HG03159 (cell line): ENCODE results near the gene SLC35F3.

Source experiments
- ATAC-seq: cut with Tn5 transposase; IDR thresholded peaks from one replicate; pipeline ENCODE4 v1.9.1; 2021; ENCODE audit warnings: mild to moderate bottlenecking, moderate library complexity; ENCODE audit not compliant: unreplicated experiment

Gene SLC35F3

GRCh38 chr1:234022302-234022701, 117.8 kb downstream of the SLC35F3 start:
- no peak for ATAC-seq

GRCh38 chr1:234039603-234040002, 135.1 kb downstream of the SLC35F3 start:
- ATAC-seq: no peak

DNA sequence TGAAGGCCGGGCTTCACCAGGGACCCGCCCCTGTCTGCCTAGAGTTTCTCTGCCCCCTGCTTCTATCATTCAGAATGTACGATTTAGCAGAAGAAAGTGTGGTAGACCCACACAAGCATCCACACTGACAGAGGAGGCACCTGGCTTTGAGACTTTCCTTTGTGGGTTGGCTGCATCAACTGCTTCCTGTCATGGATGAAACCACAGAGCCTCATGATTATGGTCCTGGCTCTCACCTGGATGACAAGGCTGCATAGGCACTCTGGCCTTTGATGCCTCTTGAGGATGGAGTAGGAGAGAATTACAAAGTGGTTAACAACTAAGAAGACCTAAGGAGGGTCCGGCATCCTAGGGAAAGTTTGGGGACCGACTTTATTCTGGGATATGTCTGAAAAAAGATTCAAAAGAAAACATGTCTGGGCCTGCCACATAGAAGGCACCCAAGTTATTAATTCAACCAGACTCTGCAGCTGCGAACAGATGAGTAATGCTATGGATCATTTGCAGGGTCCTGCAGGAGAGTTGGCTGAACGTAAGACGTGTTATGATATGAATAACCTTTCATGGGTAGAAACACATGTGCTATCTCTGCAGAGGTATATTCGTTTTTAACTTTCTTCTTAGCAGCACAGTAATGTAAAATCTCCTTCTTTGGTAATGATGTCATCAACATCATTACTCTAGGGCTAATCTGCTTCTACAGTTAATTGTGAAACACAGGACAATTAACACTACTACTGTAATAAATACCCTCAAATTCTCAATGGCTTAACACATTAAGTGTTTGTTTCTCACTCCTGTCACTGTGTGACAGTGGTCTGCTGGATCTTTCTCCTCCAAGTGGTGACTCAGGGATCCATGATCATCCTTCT, 136.2 kb downstream of the SLC35F3 start:
- ATAC-seq: no peak

DNA sequence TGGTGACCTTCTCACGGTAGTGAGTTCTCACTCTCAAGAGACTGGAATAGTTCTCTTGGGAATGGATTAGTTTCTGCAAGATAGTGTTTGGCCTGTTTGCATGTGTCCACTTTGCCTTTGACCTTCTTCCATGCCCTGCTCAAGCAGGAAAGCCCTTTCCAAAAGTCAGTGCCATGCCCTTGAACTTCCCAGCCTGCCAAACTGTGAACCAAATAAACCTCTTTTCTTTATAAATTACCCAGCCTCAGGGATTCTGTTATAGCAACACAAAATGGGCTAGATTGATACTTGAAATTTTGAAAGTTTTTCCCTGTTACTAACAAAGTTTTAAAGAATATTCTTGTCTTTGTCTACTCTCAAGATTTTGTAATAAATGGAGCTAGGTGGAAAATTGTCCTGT, 139.6 kb downstream of the SLC35F3 start:
- ATAC-seq: no peak

DNA sequence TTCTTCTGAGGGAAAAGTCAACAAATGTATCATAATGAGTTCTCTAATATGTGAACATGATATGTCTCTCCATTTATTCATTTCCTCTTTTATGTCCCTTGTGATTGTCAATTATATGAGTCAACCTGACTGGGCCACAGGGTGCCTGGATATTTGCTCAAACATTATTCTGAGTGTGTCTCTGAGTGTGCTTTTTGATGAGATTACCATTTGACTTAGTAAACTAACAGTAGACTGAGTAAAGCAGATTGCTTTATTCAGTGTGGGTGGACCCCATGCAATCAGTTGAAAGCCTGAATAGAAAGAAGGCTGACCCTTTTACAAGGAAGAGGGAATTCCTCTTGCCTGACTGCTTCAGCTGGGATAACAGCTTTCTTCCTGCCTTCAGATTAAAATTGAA, 142.6 kb downstream of the SLC35F3 start:
- ATAC-seq: no peak

- ATAC-seq: no peak
Measured at GRCh38 chr1:234062166-234062565, 157.7 kb downstream of the SLC35F3 start.

DNA sequence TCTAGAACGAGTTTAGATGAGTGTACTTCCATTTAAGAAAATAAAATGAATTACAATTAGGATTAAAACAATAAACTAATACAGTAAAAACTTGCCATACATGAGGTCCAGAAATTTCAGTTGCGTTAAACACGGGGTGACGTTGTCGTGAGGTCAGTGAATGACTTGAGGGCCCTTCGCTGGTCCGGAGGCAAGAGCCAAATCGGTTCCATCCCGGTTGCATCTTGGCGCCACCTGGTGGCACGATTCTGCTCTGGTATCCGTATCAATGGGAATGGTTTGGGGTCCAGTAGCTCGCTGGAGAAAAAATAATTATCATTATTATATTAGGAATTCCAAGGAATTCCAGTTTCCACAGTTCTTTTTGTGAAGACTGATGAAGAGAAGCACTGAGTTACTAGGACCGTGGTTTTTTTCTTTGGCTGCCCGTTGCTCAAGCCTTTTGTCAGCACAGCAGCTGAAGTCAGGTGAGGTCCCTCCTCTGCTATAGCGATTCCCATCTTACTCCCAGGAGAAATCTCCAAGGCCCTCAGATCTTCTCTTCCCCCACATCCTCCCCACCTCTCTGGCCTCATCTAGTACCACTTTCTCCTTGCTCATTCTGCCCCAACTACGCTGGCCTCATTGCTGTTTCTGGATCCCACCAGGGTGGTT, 161.4 kb downstream of the SLC35F3 start:
- ATAC-seq: peak; percentile 67

- ATAC-seq: no peak
Measured at GRCh38 chr1:234067581-234068337, 163.3 kb downstream of the SLC35F3 start.

DNA sequence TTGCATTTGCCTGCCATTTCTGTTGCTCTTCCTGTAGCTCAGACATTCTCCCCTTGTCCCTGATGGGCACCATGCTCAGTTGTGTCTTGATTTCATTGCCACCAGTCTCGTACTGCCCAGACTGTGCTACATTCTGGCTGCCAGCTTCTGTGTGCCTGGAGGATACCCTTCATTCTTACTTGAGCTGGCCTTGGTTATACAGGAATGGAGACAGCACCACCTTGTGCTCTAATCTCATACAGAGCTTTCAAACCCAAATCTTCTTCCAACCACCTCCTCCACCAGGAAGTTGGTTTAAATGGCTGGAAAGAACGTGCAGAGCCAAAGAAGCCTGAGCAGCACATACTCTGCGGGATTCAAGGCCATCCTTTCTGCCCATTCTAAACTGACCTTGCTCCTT, 165.3 kb downstream of the SLC35F3 start:
- no peak for ATAC-seq

DNA sequence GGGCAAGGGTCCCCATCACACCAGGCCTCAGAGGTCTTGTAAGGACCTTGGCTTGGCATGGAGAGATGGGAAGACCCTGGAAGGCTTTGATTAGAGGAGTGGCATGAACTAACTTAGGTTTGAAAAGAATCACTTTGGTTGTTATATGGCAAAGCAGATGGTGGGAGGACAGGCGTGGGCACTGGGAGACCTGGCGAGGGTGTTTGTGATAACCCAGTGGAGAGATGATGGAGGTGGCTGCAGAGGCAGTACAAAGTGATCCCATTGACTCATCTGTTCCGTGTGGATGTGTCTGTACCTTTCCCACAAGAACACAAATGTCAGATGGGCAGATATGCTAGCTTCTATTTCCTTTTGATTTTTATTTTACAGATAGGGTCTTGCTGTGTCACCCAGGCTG, 168.3 kb downstream of the SLC35F3 start:
- ATAC-seq: no peak

DNA sequence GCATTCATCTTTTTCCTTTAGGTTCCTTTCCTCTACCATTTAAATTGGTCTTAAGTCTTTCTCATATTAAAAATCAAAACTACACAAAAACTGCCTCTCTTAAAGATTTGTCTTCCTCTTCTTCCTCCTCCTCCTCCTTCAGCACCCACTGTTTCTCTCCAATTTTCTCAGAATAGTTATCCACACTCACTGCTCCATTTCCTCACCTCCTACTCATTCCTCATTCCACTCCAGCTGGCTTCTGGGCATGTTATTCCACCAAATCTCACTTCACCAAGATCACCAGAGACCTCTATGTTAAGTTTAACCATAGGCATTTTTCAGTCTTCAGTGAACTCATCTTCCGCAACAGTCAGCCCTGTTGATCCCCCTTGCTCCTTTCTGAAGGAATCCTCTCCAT, 173.7 kb downstream of the SLC35F3 start:
- no peak for ATAC-seq

- ATAC-seq: no peak
Measured at GRCh38 chr1:234079896-234080295, 175.4 kb downstream of the SLC35F3 start.

DNA sequence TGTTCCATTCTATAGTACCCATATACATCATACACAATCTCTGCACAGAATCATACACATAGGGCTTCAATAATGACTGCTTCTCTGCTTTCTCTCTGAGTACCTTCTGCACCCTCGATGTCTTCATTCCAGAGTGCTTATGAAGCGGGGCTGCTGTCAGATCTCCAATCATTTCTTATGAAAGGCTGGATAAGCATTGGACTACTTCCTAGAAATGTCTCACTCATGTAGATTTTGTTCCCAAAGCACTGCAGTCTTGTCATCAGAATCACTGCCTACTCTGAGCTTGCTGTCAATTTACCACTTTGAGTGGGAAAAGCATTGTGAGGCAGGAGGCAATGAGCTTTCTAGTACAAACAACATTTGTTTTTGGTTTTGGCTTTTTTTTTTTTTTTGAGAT, 179.0 kb downstream of the SLC35F3 start:
- no peak for ATAC-seq

DNA sequence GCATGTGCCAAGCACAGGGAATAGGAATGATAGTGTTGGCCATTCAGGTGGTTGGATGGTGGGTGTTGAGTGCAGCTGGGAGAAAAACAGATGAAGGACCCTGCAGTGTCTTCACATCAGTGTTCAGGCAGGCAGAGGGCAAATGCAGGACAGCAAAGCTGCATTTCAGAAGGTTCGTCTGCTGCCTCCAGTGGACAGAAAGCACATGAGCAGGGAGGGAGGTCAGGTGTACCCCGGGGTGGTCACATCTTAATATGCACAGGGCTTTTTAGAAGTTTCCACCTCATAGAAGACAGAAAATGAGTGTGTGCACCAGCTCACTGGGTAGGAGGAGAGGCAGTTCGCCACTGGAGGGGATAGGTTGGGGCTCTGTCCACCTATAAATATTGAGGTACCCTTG, 184.9 kb downstream of the SLC35F3 start:
- no peak for ATAC-seq

DNA sequence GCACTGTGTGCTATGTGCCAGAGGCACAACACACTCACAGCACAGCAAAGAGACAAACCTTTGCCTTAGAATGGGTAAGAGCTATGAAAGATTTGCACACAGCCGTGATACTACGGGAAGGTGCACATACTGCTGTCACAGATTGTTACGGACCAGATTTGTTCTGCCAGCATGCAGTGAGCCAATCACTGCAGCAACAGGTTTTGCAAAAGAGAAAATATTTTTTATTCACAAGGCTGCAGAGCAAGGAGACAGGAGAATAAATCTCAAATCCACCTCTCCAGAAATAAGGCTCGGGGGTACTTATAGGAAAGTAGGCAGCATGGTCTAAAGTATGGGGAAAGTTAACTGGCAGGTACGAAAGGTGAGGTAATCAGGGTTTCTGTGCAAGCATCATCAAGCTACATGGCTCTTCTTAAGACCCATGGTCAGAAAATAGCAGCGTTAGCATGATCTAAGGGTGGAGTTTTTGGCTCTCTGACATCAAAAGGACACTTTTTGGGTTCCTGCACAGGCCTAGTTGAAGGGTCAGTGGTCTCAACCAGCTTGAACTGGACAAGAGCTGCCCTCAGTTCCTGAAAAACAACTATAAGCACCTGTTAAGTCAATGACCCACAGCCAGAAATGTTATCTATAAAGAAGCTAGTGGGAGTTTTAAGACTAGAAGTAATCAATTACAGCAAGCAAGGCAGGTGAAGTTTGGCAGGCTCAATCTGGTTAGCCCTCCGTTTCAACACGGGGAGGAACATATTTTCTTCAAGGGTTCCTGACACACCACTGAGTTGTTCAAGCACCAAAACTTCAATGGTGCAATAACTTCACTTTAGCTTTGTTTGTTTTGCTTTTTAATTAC, 186.0 kb downstream of the SLC35F3 start:
- no peak for ATAC-seq

DNA sequence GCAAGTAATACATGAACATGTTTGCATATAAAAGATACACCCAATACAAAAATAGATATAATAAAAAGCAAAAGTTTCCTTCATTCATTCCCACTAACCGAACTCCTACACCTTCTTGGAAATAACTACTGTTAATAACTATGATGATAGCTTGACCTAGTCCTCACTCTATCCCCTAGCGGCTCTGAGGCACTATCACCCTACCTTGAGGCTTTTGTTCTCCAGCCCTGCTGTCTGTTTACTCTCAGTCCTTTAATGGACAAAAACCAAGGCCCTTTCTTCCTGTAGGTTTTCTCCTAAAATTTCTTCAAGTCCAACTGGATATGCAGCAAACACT, 186.6 kb downstream of the SLC35F3 start:
- no peak for ATAC-seq

- ATAC-seq: no peak
Measured at GRCh38 chr1:234091876-234092275, 187.4 kb downstream of the SLC35F3 start.

DNA sequence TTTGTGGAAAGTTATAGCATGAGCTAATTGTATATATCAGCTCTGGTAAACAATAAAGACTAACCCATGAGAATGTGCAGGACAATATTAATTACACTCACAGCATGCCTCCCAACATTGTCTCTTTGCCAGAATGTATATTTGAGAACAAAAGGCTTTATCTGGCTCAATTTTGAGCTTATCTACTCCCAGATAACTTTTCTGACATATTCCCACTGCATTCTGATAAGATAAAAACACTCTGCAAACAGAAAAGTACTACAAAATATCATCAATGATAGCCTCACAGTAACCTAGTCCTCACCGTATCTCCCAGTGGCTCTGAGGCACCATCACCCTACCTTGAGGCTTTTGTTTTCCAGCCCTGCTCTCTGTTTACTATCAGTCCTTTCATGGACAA, 188.6 kb downstream of the SLC35F3 start:
- no peak for ATAC-seq

- no peak for ATAC-seq
Measured at GRCh38 chr1:234093741-234094140, 189.3 kb downstream of the SLC35F3 start.

GRCh38 chr1:234094172-234094571, 189.7 kb downstream of the SLC35F3 start:
- no peak for ATAC-seq
